K562 (cell line): Measurements from ENCODE around the gene COL16A1. TPM values are rescaled to one million over a fixed set of nuclear protein-coding genes. Genes with fewer than 3 reads are reported as not detected.

Experiments used
- ATAC-seq: fragments of 200-7000 bp; cut with Tn5 transposase; 3 replicates; pipeline ENCODE4 v1.9.1; 2020; ENCODE audit warnings: moderate library complexity
- BruUV-seq: library from RNA; stranded (reverse); fragments of 400-500 nt; replicated peaks from 2 replicates; lab custom pipeline; 2021; lab: Mats Ljungman, UMichigan
- CTCF ChIA-PET: fragments of 300-600 bp; formaldehyde crosslinking; extraction: SDS; loops from one replicate; lab custom pipeline; 2021; ENCODE audit warnings: low intra/inter-chr PET ratio; lab: Yijun Ruan, JAX
- POLR2A ChIA-PET: fragments of 300-600, 350-650 bp; sonication (Branson Sonifier 250); formaldehyde crosslinking; extraction: SDS; loops from one replicate; lab custom pipeline; 2021; ENCODE audit warnings: antibody characterized with exemption, inconsistent platforms; lab: Yijun Ruan, JAX
- DNase-seq, 4 experiments: peaks; one replicate each; pipeline versions ENCODE4 v3.0.0 to v3.0.0-alpha.2; 2011 to 2018; ENCODE audit warnings: low spot score in 3 of 4, mixed read lengths in 3 of 4; ENCODE audit errors: extremely low read depth in 1 of 4
- FAIRE-seq: peaks from 2 replicates; lab custom pipeline; 2011; peaks lifted over from hg19 to GRCh38; lab: Jason Lieb, UNC
- H2AFZ ChIP-seq: 2 replicates; pipeline ENCODE4 v1.6.0; 2011; ENCODE audit warnings: low read depth, low read length, control low read depth, inconsistent platforms
- H3K27ac ChIP-seq: fragments of 200-600 bp; 3 replicates; pipeline ENCODE4 v1.8.0; 2011; ENCODE audit warnings: low read depth, mild to moderate bottlenecking, control low read depth, inconsistent platforms, low read length, moderate library complexity, mixed read lengths; ENCODE audit errors: extremely low read depth
- H3K27me3 ChIP-seq, 2 experiments: fragments of 300-600 bp in 1 of 2; 2 replicates in 1 of 2; 3 replicates in 1 of 2; pipeline versions ENCODE4 v1.6.0 to v1.8.0; 2011; ENCODE audit warnings: inconsistent platforms in 2 of 2, low read length in 2 of 2, mild to moderate bottlenecking in 1 of 2, mixed read lengths in 1 of 2, moderate library complexity in 1 of 2; ENCODE audit not compliant: control insufficient read depth in 2 of 2, insufficient read depth in 2 of 2
- H3K36me3 ChIP-seq: fragments of 300-600 bp; 3 replicates; pipeline ENCODE4 v1.8.0; 2011; ENCODE audit warnings: mild to moderate bottlenecking, low read length, inconsistent platforms; ENCODE audit not compliant: control insufficient read depth, insufficient read depth
- H3K4me1 ChIP-seq, 2 experiments: fragments of 200-600 bp in 1 of 2; replicated peaks in 1 of 2; 2 replicates in 1 of 2; 3 replicates in 1 of 2; pipeline versions ENCODE4 v1.5.1 to v1.8.0; 2011; ENCODE audit warnings: inconsistent platforms in 2 of 2, low read length in 2 of 2, mild to moderate bottlenecking in 1 of 2, mixed read lengths in 1 of 2, moderate library complexity in 1 of 2; ENCODE audit not compliant: control insufficient read depth in 2 of 2, insufficient read depth in 2 of 2
- H3K4me2 ChIP-seq: 2 replicates; pipeline ENCODE4 v1.6.1; 2011; ENCODE audit warnings: low read length, control low read depth, inconsistent platforms, mixed read lengths; ENCODE audit not compliant: insufficient read depth
- H3K4me3 ChIP-seq: fragments of 200-600 bp; sonication (generic), shearing (Covaris generic); 2 replicates; pipeline ENCODE4 v1.5.1; 2016; ENCODE audit warnings: control low read depth, inconsistent platforms
- H3K79me2 ChIP-seq: fragments of 200-600 bp; 3 replicates; pipeline ENCODE4 v1.8.0; 2011; ENCODE audit warnings: low read length, inconsistent platforms; ENCODE audit not compliant: control insufficient read depth, insufficient read depth
- H3K9ac ChIP-seq, 2 experiments: 2 replicates each; pipeline versions ENCODE4 v1.6.0 to v1.6.1; 2011; ENCODE audit warnings: low read depth in 2 of 2, low read length in 2 of 2, control low read depth in 1 of 2, inconsistent platforms in 1 of 2, mild to moderate bottlenecking in 1 of 2, mixed read lengths in 1 of 2; ENCODE audit not compliant: insufficient read depth in 1 of 2
- H3K9me1 ChIP-seq: one replicate; pipeline ENCODE4 v1.6.0; 2011; ENCODE audit warnings: inconsistent platforms, mild to moderate bottlenecking, low read length, moderate library complexity; ENCODE audit not compliant: control insufficient read depth, insufficient read depth
- H3K9me3 ChIP-seq: replicated peaks from 2 replicates; pipeline ENCODE4 v1.5.1; 2011; ENCODE audit warnings: low read depth, low read length, inconsistent platforms; ENCODE audit not compliant: control insufficient read depth, insufficient read depth
- H4K20me1 ChIP-seq: replicated peaks from 2 replicates; pipeline ENCODE4 v1.6.1; 2011; ENCODE audit warnings: low read length, inconsistent platforms, mixed read lengths; ENCODE audit not compliant: control insufficient read depth, insufficient read depth
- FOXJ3 ChIP-seq: sonication (generic); formaldehyde crosslinking; IDR thresholded peaks from 2 replicates; pipeline ENCODE4 v1.4.0; 2020; ENCODE audit warnings: mild to moderate bottlenecking, missing genetic modification reagents
- HMGXB4 ChIP-seq: sonication (generic); formaldehyde crosslinking; IDR thresholded peaks from 2 replicates; pipeline ENCODE4 v1.8.1; 2023; ENCODE audit warnings: mild to moderate bottlenecking, missing genetic modification reagents
- HNRNPK ChIP-seq: fragments of 200-400 bp; formaldehyde crosslinking; IDR thresholded peaks from one replicate; pipeline ENCODE4 v1.6.1; 2018; ENCODE audit warnings: mild to moderate bottlenecking, low read depth, low read length; ENCODE audit not compliant: poor library complexity, severe bottlenecking
- MTF1 ChIP-seq: fragments of 250-450 bp; sonication (Bioruptor Pico); IDR thresholded peaks from 2 replicates; pipeline ENCODE4 v1.9.0; 2021; ENCODE audit warnings: moderate library complexity, mild to moderate bottlenecking, inconsistent platforms, borderline replicate concordance
- RCOR1 ChIP-seq, 2 experiments: IDR thresholded peaks; 2 replicates each; pipeline ENCODE4 v1.6.1; 2012; ENCODE audit warnings: low read depth in 2 of 2, low read length in 2 of 2, borderline replicate concordance in 1 of 2, improper control_type of control experiment in 1 of 2
- ZFPM2 ChIP-seq: fragments of 250-450 bp; sonication (Bioruptor Pico); IDR thresholded peaks from 2 replicates; pipeline ENCODE4 v1.5.1; 2022; ENCODE audit warnings: mild to moderate bottlenecking
- WGBS: fragments of 100-300 bp; shearing (Covaris generic); methylation state at CpG from one replicate; pipeline ENCODE4 v1.1.6; 2016; ENCODE audit warnings: low coverage, mixed read lengths; ENCODE audit not compliant: insufficient coverage; ENCODE audit errors: missing lambda C conversion rate; 5-methylcytosine and 5-hydroxymethylcytosine counted together
- in situ Hi-C: fragments of 300-500 bp; cut with MboI; formaldehyde crosslinking; loops from 4 replicates; pipeline ENCODE4 v1.15.0; 2018; ENCODE audit warnings: inconsistent platforms, mixed read lengths
- intact Hi-C: fragments of 100-400 bp; cut with micrococcal nuclease; formaldehyde crosslinking; loops from 2 replicates; pipeline ENCODE4 v1.14.2; 2022
- polyA plus RNA-seq, 8 experiments: library from polyadenylated mRNA; depleted of rRNA in 4 of 8; stranded (reverse) in 5 of 8; unstranded in 3 of 8; fragments of >200 nt; fragmentation: Nextera tagmentation in 2 of 8; fragmentation: Illumina TruSeq in 1 of 8; extraction: Ambion mirVana in 2 of 8; extraction: Trizol in 1 of 8; gene quantifications; 2 replicates each; pipeline versions ENCODE4 v1.2.1 to v1.2.3, GENCODE V29; 2011 to 2014; ENCODE audit warnings: inconsistent platforms in 1 of 8, missing spikeins in 1 of 8
- total RNA-seq, 7 experiments: library from RNA; depleted of rRNA in 6 of 7; stranded (reverse); fragments of >200 nt in 6 of 7; fragmentation: Illumina TruSeq in 2 of 7; extraction: Trizol in 2 of 7; gene quantifications; 2 replicates each; pipeline versions ENCODE4 v1.2.1 to v1.2.3, GENCODE V29; 2011 to 2021; ENCODE audit warnings: low replicate concordance in 1 of 7

The COL16A1 gene
- total and polyA plus RNA-seq, 9 of the 15 experiments (the other 6 are each of a cell fraction or from before 2014, with no cell fraction given): 0.11 to 0.60 (median 0.11) TPM; not detected in 6

- no peaks in the 10 kb centered on the region for H3K9me1 ChIP-seq
- DNase-seq (peak; percentile 88 to 94 (median 93)), ATAC-seq (peak; percentile 95), FAIRE-seq (peak; percentile 81)
- intact Hi-C loops: loop anchor here (2.0 kb wide), 1 partner anchor 42 kb away; no protein-coding TSS in a partner anchor
- peak overlapping the region; percentile 7; the same call in 1 of the 2 replicates for H3K4me2 ChIP-seq
- no peaks in the 10 kb centered on the region for H3K9me3 ChIP-seq
- H4K20me1 ChIP-seq: no peaks in the 10 kb centered on the region
- ChIA-PET CTCF (interaction anchor here (1.1 kb wide), 1 partner anchor 42 kb away, joined by 6 read pairs; no protein-coding TSS in a partner anchor), POLR2A (interaction anchor here (0.7 to 3.1 kb wide), 3 partner anchors 12 to 129 kb away, joined by 3 to 13 read pairs (median 5); no protein-coding TSS in a partner anchor)
- no peaks in the 10 kb centered on the region for H3K36me3 ChIP-seq
- H3K27ac ChIP-seq: peak overlapping the region; percentile 29; the same call in 2 of the 3 replicates
- in situ Hi-C loops: no loop called here
- peaks cover 16 to 56% of the 10 kb centered on the region in 2 experiments for H3K27me3 ChIP-seq
- BruUV-seq: no TSS peak
- peak overlapping the region; percentile 85 for H2AFZ ChIP-seq
- peak overlapping the region; percentile 8 to 38; a peak in 3 of 4 replicates for H3K9ac ChIP-seq
- H3K79me2 ChIP-seq: no peaks in the 10 kb centered on the region
- WGBS: 29% methylated on average over 22 of the region's 23 CpGs
- H3K4me1 ChIP-seq: peaks cover 14 to 27% of the 10 kb centered on the region in 2 experiments
- H3K4me3 ChIP-seq: no peak overlapping the region
- TF ChIP-seq HMGXB4: no peak
- TF ChIP-seq ZFPM2 (CRISPR knock-in tag): no peak
- no peak for TF ChIP-seq MTF1
- TF ChIP-seq FOXJ3 (CRISPR knock-in tag): no peak
- TF ChIP-seq RCOR1 (IDR thresholded peaks at IDR 0.05; ENCODE audit: borderline replicate concordance in 1 of 2, low read depth in 2 of 2, low read length in 2 of 2): peak in 1 of 2 experiments; percentile 64; a peak in 2 of 4 replicates
- no peak for TF ChIP-seq HNRNPK
These were observed 1.5 kb upstream of the COL16A1 start for GRCh38 chr1:31705080-31705866.
